Prostate gland (tissue), 2 donors: ENCODE data around the gene OGA.

Experiments
- POLR2A ChIP-seq: fragments of 450-650 bp; IDR thresholded peaks from one replicate; pipeline ENCODE4 v1.6.1; 2016; ENCODE audit warnings: antibody characterized with exemption, mild to moderate bottlenecking
- TF ChIP-seq, protein P1 (sequence below), 4 experiments: fragments of 200-600 bp in 2 of 4; fragments of 450-650 bp in 2 of 4; sonication (generic) in 2 of 4; IDR thresholded peaks; 1 replicate in 3 of 4; 2 replicates in 1 of 4; pipeline ENCODE4 v1.5.1; 2016 to 2019; ENCODE audit warnings: antibody characterized with exemption in 4 of 4, mild to moderate bottlenecking in 2 of 4, moderate library complexity in 2 of 4

DNA sequence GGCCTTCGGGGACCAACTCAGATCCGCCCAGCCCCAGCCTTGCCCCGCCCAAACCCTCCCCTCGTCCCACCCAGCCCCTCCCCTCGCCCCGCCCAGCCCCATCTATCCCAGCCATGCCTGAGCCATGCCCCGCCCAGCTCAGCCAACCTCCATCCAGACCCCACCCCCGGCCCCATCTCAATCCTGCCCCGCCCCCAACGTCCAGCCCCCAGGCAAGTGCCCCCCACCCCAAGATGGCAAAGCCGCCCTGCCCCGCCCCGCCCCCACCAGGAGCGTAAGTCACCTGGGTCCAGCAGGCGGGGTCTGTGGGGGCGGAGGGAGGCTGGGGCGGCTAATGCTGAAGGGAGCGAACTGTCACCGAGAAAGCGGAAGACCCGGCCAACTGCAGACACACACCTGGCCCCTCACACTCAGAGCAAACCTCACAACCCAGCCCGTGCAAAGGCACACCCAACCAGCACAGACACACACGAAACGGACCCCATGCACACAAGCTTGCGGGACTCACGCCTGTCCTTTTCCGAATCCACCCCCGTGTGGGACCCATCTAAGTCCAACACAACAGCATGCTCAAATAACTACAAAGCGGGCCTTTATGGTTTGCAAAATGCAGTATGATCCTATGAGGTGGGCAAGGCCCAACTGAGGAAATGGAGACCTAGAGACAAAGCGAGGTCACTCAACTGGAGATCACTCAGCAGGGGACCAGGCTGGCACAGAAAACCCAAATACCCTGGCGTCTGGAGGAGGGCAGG lies 11.5 kb upstream of the OGA start:
- TF ChIP-seq, protein P1, sequence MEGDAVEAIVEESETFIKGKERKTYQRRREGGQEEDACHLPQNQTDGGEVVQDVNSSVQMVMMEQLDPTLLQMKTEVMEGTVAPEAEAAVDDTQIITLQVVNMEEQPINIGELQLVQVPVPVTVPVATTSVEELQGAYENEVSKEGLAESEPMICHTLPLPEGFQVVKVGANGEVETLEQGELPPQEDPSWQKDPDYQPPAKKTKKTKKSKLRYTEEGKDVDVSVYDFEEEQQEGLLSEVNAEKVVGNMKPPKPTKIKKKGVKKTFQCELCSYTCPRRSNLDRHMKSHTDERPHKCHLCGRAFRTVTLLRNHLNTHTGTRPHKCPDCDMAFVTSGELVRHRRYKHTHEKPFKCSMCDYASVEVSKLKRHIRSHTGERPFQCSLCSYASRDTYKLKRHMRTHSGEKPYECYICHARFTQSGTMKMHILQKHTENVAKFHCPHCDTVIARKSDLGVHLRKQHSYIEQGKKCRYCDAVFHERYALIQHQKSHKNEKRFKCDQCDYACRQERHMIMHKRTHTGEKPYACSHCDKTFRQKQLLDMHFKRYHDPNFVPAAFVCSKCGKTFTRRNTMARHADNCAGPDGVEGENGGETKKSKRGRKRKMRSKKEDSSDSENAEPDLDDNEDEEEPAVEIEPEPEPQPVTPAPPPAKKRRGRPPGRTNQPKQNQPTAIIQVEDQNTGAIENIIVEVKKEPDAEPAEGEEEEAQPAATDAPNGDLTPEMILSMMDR (IDR thresholded peaks at IDR 0.05): no peak
- no peak for TF ChIP-seq POLR2A
